ENCODE measurements around the gene TASP1.

Gene TASP1

DNA sequence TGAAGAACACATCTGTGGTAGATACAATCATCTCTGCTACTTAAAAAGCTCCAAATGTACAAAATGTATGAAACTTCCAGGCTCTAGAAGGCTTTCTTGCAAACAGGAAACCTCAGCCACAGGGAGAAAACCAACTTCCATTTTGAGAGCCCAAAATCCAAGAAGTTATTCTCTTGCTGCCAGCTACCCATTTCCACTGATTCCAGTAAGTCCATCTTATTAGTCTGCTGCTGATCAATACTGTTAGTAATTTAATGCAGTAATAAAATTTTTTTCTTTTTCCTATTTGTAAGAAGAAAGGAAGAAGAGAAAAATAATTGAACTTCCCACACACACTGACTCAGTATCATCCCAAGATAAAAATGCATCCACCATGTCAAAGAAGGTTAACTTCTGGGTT, 169.5 kb downstream of the TASP1 start:
- H3K9ac ChIP-seq (ENCODE audit: low read length), result no peak overlapping the region
- TF ChIP-seq, protein P1, sequence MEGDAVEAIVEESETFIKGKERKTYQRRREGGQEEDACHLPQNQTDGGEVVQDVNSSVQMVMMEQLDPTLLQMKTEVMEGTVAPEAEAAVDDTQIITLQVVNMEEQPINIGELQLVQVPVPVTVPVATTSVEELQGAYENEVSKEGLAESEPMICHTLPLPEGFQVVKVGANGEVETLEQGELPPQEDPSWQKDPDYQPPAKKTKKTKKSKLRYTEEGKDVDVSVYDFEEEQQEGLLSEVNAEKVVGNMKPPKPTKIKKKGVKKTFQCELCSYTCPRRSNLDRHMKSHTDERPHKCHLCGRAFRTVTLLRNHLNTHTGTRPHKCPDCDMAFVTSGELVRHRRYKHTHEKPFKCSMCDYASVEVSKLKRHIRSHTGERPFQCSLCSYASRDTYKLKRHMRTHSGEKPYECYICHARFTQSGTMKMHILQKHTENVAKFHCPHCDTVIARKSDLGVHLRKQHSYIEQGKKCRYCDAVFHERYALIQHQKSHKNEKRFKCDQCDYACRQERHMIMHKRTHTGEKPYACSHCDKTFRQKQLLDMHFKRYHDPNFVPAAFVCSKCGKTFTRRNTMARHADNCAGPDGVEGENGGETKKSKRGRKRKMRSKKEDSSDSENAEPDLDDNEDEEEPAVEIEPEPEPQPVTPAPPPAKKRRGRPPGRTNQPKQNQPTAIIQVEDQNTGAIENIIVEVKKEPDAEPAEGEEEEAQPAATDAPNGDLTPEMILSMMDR (IDR thresholded peaks at IDR 0.05; ENCODE audit: low read depth, low read length), result no peak
- no peak for TF ChIP-seq EZH2phosphoT487 (IDR thresholded peaks at IDR 0.05; ENCODE audit: low read depth)
- no peaks in the 10 kb centered on the region for H3K27me3 ChIP-seq (ENCODE audit: low read depth, low read length)
- H3K4me2 ChIP-seq (ENCODE audit: low read length), result no peak overlapping the region
- peaks cover 3% of the 10 kb centered on the region for H3K36me3 ChIP-seq (replicated peaks; ENCODE audit: low read depth, low read length)
- H3K9me3 ChIP-seq (ENCODE audit: insufficient read depth, low read length), result no peaks in the 10 kb centered on the region
- H3K4me3 ChIP-seq (ENCODE audit: low read length), result no peak overlapping the region
- H3K27ac ChIP-seq (ENCODE audit: low read length), result no peak overlapping the region
- peaks cover 4% of the 10 kb centered on the region; the same call in 1 of the 2 replicates for H3K4me1 ChIP-seq (ENCODE audit: low read length)
- H2AFZ ChIP-seq (ENCODE audit: low read depth, low read length), result no peak overlapping the region
- H4K20me1 ChIP-seq (ENCODE audit: insufficient read depth, low read length), result no peaks in the 10 kb centered on the region
- no peaks in the 10 kb centered on the region for H3K79me2 ChIP-seq (ENCODE audit: low read length)

DNA sequence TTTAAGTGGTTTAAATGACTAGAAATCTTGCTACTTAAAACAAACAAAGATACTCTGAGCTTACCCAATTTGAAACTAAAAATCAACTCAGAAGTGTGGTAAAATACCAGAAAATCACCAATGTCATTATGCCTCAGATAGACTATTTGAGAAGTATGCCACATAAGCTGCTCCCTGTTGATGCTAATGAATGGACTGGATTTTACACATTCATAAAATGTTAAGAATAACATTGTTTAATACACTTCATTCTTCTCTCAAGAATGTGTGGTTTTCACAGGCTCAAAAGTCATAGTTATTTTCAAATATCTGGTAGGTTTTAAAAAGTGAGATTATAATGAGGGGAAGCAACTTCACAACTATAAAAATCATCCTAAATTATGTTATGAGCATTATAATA, 170.6 kb downstream of the TASP1 start:
- H3K27me3 ChIP-seq (ENCODE audit: low read depth, low read length), result no peaks in the 10 kb centered on the region
- H3K36me3 ChIP-seq (replicated peaks; ENCODE audit: low read depth, low read length), result peaks cover 3% of the 10 kb centered on the region
- TF ChIP-seq EZH2phosphoT487 (IDR thresholded peaks at IDR 0.05; ENCODE audit: low read depth), result no peak
- TF ChIP-seq, protein P1 (IDR thresholded peaks at IDR 0.05; ENCODE audit: low read depth, low read length), result no peak
- H3K27ac ChIP-seq (ENCODE audit: low read length), result no peak overlapping the region
- peaks cover 4% of the 10 kb centered on the region; the same call in 1 of the 2 replicates for H3K4me1 ChIP-seq (ENCODE audit: low read length)
- no peak overlapping the region for H3K9ac ChIP-seq (ENCODE audit: low read length)
- H3K79me2 ChIP-seq (ENCODE audit: low read length), result no peaks in the 10 kb centered on the region
- H3K4me2 ChIP-seq (ENCODE audit: low read length), result no peak overlapping the region
- H4K20me1 ChIP-seq (ENCODE audit: insufficient read depth, low read length), result no peaks in the 10 kb centered on the region
- no peak overlapping the region for H3K4me3 ChIP-seq (ENCODE audit: low read length)
- H3K9me3 ChIP-seq (ENCODE audit: insufficient read depth, low read length), result no peaks in the 10 kb centered on the region
- H2AFZ ChIP-seq (ENCODE audit: low read depth, low read length), result no peak overlapping the region

DNA sequence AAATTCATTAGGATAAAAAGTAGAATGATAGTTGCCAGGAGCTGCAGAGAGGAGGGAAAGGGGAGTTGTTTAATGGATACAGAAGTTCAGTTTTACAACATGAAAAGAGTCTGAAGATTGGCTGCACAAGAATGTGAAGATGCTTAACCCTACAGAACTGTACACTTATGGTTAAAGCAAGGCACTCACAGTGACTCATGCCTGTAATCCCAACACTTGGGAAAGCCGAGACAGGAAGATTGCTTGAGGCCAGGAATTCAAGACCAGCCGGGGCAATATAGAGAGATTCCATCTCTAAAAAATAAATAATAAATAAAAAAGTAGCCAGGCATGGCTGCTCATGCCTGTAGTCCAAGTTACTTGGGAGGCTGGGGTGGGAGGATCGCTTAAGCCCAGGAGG, 174.0 kb downstream of the TASP1 start:
- Histone ChIP-seq H3K4me2 (ENCODE audit: low read length) (no peak overlapping the region), H4K20me1 (ENCODE audit: insufficient read depth, low read length) (no peaks in the 10 kb centered on the region), H3K79me2 (ENCODE audit: low read length) (no peaks in the 10 kb centered on the region), H3K27me3 (ENCODE audit: low read depth, low read length) (no peaks in the 10 kb centered on the region), H3K27ac (ENCODE audit: low read length) (no peak overlapping the region), H3K4me1 (ENCODE audit: low read length) (no peaks in the 10 kb centered on the region), H3K4me3 (ENCODE audit: low read length) (no peak overlapping the region), H3K9me3 (ENCODE audit: insufficient read depth, low read length) (no peaks in the 10 kb centered on the region), H2AFZ (ENCODE audit: low read depth, low read length) (no peak overlapping the region), H3K36me3 (replicated peaks; ENCODE audit: low read depth, low read length) (peaks cover 3% of the 10 kb centered on the region), H3K9ac (ENCODE audit: low read length) (no peak overlapping the region)
- TF ChIP-seq EZH2phosphoT487 (IDR thresholded peaks at IDR 0.05; ENCODE audit: low read depth), result no peak
- TF ChIP-seq, protein P1 (IDR thresholded peaks at IDR 0.05; ENCODE audit: low read depth, low read length), result no peak

DNA sequence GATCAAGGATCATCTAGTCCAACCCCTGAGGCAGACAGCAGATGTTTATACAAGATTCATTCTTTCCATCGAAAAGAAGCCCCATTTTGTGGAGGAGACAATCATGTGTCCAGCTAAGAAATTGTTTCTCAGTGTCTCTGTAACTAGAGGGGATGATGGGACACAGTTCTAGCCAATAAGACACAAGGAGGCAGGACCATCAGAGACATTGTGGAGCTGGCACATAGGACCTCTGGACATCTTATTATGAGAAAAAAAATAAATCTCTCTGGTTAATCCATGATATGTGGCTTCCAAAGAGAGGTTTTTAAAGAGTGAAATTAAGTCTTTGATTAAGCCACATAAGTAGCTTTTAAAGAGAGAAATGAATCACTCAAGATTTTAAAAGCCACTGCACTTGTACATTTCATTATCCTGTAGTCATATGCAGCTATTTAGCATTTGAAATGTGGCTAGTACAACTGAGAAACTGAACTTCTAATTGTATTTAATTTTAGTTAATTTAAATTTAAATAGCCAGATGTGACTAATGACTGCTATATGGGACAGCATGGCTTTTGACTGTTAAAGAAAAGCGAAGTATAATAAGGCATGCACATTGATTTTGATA, 176.8 kb downstream of the TASP1 start:
- Histone ChIP-seq H3K4me2 (ENCODE audit: low read length) (no peak overlapping the region), H2AFZ (ENCODE audit: low read depth, low read length) (no peak overlapping the region), H3K27ac (ENCODE audit: low read length) (no peak overlapping the region), H3K4me1 (ENCODE audit: low read length) (no peaks in the 10 kb centered on the region), H3K27me3 (ENCODE audit: low read depth, low read length) (no peaks in the 10 kb centered on the region), H3K9me3 (ENCODE audit: insufficient read depth, low read length) (no peaks in the 10 kb centered on the region), H3K36me3 (replicated peaks; ENCODE audit: low read depth, low read length) (no peaks in the 10 kb centered on the region), H3K4me3 (ENCODE audit: low read length) (no peak overlapping the region), H4K20me1 (ENCODE audit: insufficient read depth, low read length) (peaks cover 3% of the 10 kb centered on the region; the same call in 1 of the 2 replicates), H3K79me2 (ENCODE audit: low read length) (no peaks in the 10 kb centered on the region), H3K9ac (ENCODE audit: low read length) (no peak overlapping the region)
- no peak for TF ChIP-seq EZH2phosphoT487 (IDR thresholded peaks at IDR 0.05; ENCODE audit: low read depth)
- TF ChIP-seq, protein P1 (IDR thresholded peaks at IDR 0.05; ENCODE audit: low read depth, low read length), result no peak

Measured in OCI-LY3 (cell line).